ENCODE results near the gene DIPK1C.
A peak's percentile ranks its signal among the peaks of the same experiment; 100 is the strongest.

Gene DIPK1C

DNA sequence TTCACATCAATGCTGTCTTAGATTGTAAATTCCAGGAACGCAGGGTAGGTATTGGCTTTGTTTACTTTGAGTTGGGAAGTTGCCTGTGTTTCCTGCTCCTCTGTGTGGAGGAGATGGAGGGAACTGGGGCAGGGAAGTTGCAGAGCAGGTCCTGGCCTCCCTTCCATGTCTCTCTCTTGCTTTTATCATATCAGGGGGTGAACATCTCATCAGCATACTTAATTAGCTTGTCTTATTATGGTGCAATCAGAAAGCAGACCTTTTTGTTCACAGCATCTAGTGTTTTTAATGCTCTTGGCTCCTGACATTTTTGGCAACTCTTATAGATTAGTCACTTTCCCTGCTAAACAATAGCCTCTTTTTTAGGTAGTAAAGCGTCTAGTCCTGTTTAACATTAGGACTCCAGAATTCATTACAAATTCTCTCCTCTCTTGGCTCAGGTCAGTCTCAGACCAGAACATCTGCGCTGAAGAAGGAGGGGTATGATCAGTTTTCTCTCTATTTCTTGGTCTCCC is 11.5 kb upstream of the DIPK1C start:
- Histone ChIP-seq H3K9ac (ENCODE audit: low read depth in 1 of 2, low read length in 2 of 2) (no peak overlapping the region), H3K4me1 (ENCODE audit: control insufficient read depth in 2 of 2, insufficient read depth in 2 of 2, low read length in 2 of 2) (no peaks in the 10 kb centered on the region), H3K36me3 (ENCODE audit: control insufficient read depth in 2 of 2, insufficient read depth in 2 of 2, low read length in 2 of 2) (no peaks in the 10 kb centered on the region), H3K27ac (ENCODE audit: low read depth in 2 of 2, low read length in 2 of 2) (no peak overlapping the region), H3K9me3 (ENCODE audit: control insufficient read depth in 2 of 2, low read length in 2 of 2) (peaks cover 0 to 3% of the 10 kb centered on the region in 2 donors), H3K4me3 (ENCODE audit: low read length in 2 of 2) (no peak overlapping the region), H3K27me3 (ENCODE audit: control insufficient read depth in 2 of 2, insufficient read depth in 2 of 2, low read length in 2 of 2) (peaks cover 0 to 2% of the 10 kb centered on the region in 2 donors)

DNA sequence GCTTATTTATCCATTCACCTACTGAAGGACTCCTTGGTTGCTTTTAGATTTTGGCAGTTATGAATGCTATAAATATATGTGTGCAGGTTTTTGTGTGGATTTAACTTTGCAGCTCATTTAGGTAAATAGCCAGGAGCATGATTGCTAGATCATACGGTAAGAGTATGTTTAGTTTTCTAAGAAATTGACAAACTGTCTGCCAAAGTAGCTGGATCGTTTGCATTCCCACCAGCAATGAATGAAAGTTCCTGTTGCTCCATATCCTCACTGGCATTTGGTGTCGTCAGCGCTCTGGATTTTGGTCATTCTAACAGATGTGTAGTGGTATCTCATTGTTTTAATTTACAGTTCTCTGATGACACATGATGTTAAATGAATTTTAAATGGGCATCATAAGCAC is 8.7 kb upstream of the DIPK1C start:
- H3K4me1 ChIP-seq (ENCODE audit: control insufficient read depth in 2 of 2, insufficient read depth in 2 of 2, low read length in 2 of 2) = no peaks in the 10 kb centered on the region
- H3K4me3 ChIP-seq (ENCODE audit: low read length in 2 of 2) = no peak overlapping the region
- no peaks in the 10 kb centered on the region for H3K36me3 ChIP-seq (ENCODE audit: control insufficient read depth in 2 of 2, insufficient read depth in 2 of 2, low read length in 2 of 2)
- H3K9me3 ChIP-seq (ENCODE audit: control insufficient read depth in 2 of 2, low read length in 2 of 2) = peaks cover 0 to 3% of the 10 kb centered on the region in 2 donors
- no peak overlapping the region for H3K27ac ChIP-seq (ENCODE audit: low read depth in 2 of 2, low read length in 2 of 2)
- H3K9ac ChIP-seq (ENCODE audit: low read depth in 1 of 2, low read length in 2 of 2) = no peak overlapping the region
- peaks cover 0 to 2% of the 10 kb centered on the region in 2 donors for H3K27me3 ChIP-seq (ENCODE audit: control insufficient read depth in 2 of 2, insufficient read depth in 2 of 2, low read length in 2 of 2)

DNA sequence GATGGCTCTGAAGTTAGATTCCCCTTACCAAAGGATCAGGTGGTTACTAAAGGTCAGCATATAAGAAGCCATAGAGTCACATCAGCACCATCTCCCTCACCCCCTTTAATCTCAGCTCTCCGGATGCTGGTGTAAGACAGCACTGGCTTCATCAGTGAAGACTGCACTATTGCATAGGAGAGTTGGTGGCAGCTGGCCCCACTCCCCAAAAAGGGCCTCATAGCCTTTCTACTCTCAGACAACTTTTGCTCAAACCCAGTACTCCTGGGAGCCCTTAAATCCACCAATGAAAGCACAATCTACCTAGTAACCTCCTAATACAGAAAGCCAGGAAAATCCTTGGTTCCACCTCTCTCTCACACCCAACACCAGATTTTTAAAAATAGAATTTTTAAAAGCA is 6.9 kb upstream of the DIPK1C start:
- H3K9me3 ChIP-seq (ENCODE audit: control insufficient read depth in 2 of 2, low read length in 2 of 2) = no peaks in the 10 kb centered on the region
- H3K9ac ChIP-seq (ENCODE audit: low read depth in 1 of 2, low read length in 2 of 2) = no peak overlapping the region
- peaks cover 0 to 6% of the 10 kb centered on the region in 2 donors for H3K27me3 ChIP-seq (ENCODE audit: control insufficient read depth in 2 of 2, insufficient read depth in 2 of 2, low read length in 2 of 2)
- H3K27ac ChIP-seq (ENCODE audit: low read depth in 2 of 2, low read length in 2 of 2) = no peak overlapping the region
- no peaks in the 10 kb centered on the region for H3K36me3 ChIP-seq (ENCODE audit: control insufficient read depth in 2 of 2, insufficient read depth in 2 of 2, low read length in 2 of 2)
- no peaks in the 10 kb centered on the region for H3K4me1 ChIP-seq (ENCODE audit: control insufficient read depth in 2 of 2, insufficient read depth in 2 of 2, low read length in 2 of 2)
- H3K4me3 ChIP-seq (ENCODE audit: low read length in 2 of 2) = no peak overlapping the region

DNA sequence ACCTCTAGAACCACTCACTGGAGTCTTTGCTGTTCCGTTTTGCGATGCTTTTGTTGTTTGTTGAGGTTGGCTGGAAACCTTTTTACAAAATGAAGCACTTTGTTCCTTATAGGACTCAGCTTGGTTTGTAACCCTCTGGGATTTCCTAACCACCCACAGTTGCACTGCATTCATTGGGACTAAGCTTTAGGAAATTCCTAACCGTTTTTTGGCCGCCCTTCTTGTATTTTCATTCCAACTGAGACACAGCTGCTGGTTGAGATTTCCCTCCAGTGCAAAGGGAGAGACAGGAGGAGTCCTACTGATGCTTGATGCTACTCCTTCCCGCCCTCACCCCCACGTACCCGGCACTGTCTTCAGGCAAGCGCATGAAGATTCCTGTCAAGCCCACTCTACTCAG is 6.1 kb upstream of the DIPK1C start:
- Histone ChIP-seq H3K9ac (ENCODE audit: low read depth in 1 of 2, low read length in 2 of 2) (no peak overlapping the region), H3K27me3 (ENCODE audit: control insufficient read depth in 2 of 2, insufficient read depth in 2 of 2, low read length in 2 of 2) (peaks cover 3 to 9% of the 10 kb centered on the region in 2 donors), H3K4me3 (ENCODE audit: low read length in 2 of 2) (no peak overlapping the region), H3K4me1 (ENCODE audit: control insufficient read depth in 2 of 2, insufficient read depth in 2 of 2, low read length in 2 of 2) (no peaks in the 10 kb centered on the region), H3K27ac (ENCODE audit: low read depth in 2 of 2, low read length in 2 of 2) (no peak overlapping the region), H3K36me3 (ENCODE audit: control insufficient read depth in 2 of 2, insufficient read depth in 2 of 2, low read length in 2 of 2) (no peaks in the 10 kb centered on the region), H3K9me3 (ENCODE audit: control insufficient read depth in 2 of 2, low read length in 2 of 2) (no peaks in the 10 kb centered on the region)

DNA sequence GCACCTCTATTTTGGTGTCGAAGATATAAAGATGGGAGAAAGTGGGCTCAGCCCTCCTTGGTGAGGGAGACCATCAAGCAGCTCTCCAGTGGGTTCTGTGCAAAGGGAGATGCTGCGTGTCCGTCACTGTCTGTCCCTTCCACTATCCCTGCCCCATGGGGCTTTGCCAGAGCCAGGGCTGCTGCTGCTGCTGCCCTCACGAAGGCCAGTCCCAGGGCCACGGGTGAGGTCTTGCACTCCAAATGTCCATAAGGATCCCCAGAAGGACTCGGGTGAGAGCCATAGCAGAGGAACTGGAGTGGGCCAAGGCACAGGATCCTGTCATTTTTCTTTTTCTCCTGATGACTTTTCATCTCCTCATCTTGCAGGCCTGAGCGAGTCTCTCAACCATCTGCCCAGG is 3.7 kb upstream of the DIPK1C start:
- H3K4me3 ChIP-seq (ENCODE audit: low read length in 2 of 2) = no peak overlapping the region
- peaks cover 16 to 20% of the 10 kb centered on the region in 2 donors for H3K27me3 ChIP-seq (ENCODE audit: control insufficient read depth in 2 of 2, insufficient read depth in 2 of 2, low read length in 2 of 2)
- H3K9ac ChIP-seq (ENCODE audit: low read depth in 1 of 2, low read length in 2 of 2) = no peak overlapping the region
- no peaks in the 10 kb centered on the region for H3K9me3 ChIP-seq (ENCODE audit: control insufficient read depth in 2 of 2, low read length in 2 of 2)
- H3K36me3 ChIP-seq (ENCODE audit: control insufficient read depth in 2 of 2, insufficient read depth in 2 of 2, low read length in 2 of 2) = no peaks in the 10 kb centered on the region
- peaks cover 0 to 2% of the 10 kb centered on the region in 2 donors for H3K4me1 ChIP-seq (ENCODE audit: control insufficient read depth in 2 of 2, insufficient read depth in 2 of 2, low read length in 2 of 2)
- H3K27ac ChIP-seq (ENCODE audit: low read depth in 2 of 2, low read length in 2 of 2) = no peak overlapping the region

DNA sequence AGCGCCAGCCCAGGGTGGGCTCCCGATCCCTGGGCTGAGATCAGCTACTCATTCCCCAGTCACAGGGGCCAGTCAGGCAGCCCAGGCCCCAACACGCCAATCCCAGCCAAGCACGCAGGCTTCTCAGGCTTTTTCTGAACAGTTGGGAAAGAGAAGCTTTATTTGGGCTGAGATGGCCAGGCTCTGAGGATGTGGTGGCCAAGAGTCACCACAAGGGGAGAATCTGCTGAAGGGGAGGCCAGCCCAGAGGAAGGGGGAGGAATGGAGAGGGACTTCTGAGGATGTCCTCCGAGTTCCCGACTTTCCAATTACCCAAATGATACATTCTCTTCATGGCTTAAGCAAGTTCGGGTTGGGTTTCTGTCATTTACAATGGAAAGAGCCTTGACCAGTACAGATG is 2.8 kb upstream of the DIPK1C start:
- no peak overlapping the region for H3K27ac ChIP-seq (ENCODE audit: low read depth in 2 of 2, low read length in 2 of 2)
- peaks cover 0 to 2% of the 10 kb centered on the region in 2 donors for H3K4me1 ChIP-seq (ENCODE audit: control insufficient read depth in 2 of 2, insufficient read depth in 2 of 2, low read length in 2 of 2)
- H3K9ac ChIP-seq (ENCODE audit: low read depth in 1 of 2, low read length in 2 of 2) = no peak overlapping the region
- H3K36me3 ChIP-seq (ENCODE audit: control insufficient read depth in 2 of 2, insufficient read depth in 2 of 2, low read length in 2 of 2) = no peaks in the 10 kb centered on the region
- no peaks in the 10 kb centered on the region for H3K9me3 ChIP-seq (ENCODE audit: control insufficient read depth in 2 of 2, low read length in 2 of 2)
- H3K27me3 ChIP-seq (ENCODE audit: control insufficient read depth in 2 of 2, insufficient read depth in 2 of 2, low read length in 2 of 2) = peaks cover 16 to 22% of the 10 kb centered on the region in 2 donors
- no peak overlapping the region for H3K4me3 ChIP-seq (ENCODE audit: low read length in 2 of 2)

DNA sequence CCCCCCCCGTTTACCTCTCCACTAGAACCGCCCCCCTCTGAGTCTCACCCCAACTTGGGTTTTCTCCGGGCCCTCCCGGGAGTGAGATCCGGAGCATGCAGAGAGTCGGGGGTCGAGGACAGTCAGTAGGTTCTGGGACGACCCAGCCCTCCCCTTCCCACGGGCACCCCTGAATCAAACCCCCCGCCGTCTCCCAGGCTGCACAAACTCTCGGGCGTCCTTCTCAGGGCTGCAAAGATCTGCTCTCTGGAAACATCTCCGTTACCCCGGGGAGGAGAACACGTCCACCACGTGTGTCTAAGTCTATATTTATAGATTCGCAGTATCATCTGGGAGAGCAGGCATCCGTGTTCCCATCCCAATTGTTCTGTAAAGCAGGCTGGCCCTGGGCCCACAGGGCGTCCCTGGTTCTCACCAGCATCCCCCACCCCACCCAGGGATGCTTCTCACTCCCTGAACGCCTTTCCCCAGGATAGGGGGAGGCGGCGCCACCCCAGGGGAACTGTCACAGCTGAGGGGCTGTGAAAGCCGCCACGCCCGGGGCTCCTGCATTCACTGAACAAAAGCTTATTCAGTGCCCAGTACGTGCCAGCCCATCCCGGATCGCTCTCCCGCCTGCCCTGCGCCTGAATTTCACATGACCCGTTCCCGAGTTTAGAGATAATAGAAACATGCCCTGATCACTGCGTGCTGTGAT is 765 bp upstream of the DIPK1C start:
- Histone ChIP-seq H3K4me1 (ENCODE audit: control insufficient read depth in 2 of 2, insufficient read depth in 2 of 2, low read length in 2 of 2) (peaks cover 0 to 2% of the 10 kb centered on the region in 2 donors), H3K9ac (ENCODE audit: low read depth in 1 of 2, low read length in 2 of 2) (no peak overlapping the region), H3K4me3 (ENCODE audit: low read length in 2 of 2) (no peak overlapping the region), H3K27me3 (ENCODE audit: control insufficient read depth in 2 of 2, insufficient read depth in 2 of 2, low read length in 2 of 2) (peaks cover 16 to 26% of the 10 kb centered on the region in 2 donors), H3K9me3 (ENCODE audit: control insufficient read depth in 2 of 2, low read length in 2 of 2) (no peaks in the 10 kb centered on the region), H3K36me3 (ENCODE audit: control insufficient read depth in 2 of 2, insufficient read depth in 2 of 2, low read length in 2 of 2) (no peaks in the 10 kb centered on the region), H3K27ac (ENCODE audit: low read depth in 2 of 2, low read length in 2 of 2) (no peak overlapping the region)

DNA sequence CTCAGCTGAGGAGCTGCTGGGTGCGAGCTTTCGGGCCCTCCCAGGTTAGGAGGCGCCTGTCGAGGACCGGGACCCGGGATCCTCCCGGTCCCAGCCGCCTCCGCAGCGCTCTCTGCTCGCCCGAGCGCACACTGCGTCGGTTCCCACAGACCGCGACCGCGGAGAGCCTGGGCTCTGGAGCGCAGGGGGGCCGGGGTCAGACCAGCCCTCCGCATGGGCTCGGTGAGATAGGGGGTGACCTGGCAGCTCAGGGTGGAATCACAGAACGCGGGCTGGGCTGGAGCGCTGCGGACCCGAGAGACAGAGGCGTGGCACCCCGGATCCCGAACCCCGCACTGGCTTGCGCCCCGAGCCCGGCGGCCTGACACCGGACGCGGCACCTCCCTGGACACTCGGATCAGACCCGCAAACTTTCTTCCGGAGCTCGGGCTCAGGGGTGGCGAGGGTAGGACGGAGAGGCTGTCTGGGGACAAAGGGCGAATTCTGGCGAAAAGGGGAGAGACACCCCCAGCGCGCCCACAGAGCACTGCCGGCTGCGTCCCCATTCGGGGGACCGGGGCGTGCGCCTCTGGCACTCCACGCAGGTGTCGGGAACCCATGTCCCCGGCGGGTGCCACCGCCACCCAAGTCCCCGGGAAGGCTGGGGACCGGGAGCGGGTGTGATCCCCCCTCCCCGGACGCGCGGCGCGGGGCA is 612 bp downstream of the DIPK1C start:
- Histone ChIP-seq H3K27me3 (ENCODE audit: control insufficient read depth in 2 of 2, insufficient read depth in 2 of 2, low read length in 2 of 2) (peaks cover 16 to 26% of the 10 kb centered on the region in 2 donors), H3K4me1 (ENCODE audit: control insufficient read depth in 2 of 2, insufficient read depth in 2 of 2, low read length in 2 of 2) (peaks cover 0 to 2% of the 10 kb centered on the region in 2 donors), H3K9ac (ENCODE audit: low read depth in 1 of 2, low read length in 2 of 2) (no peak overlapping the region), H3K4me3 (ENCODE audit: low read length in 2 of 2) (peak overlapping the region; percentile 37 to 42), H3K9me3 (ENCODE audit: control insufficient read depth in 2 of 2, low read length in 2 of 2) (no peaks in the 10 kb centered on the region), H3K27ac (ENCODE audit: low read depth in 2 of 2, low read length in 2 of 2) (no peak overlapping the region), H3K36me3 (ENCODE audit: control insufficient read depth in 2 of 2, insufficient read depth in 2 of 2, low read length in 2 of 2) (no peaks in the 10 kb centered on the region)

DNA sequence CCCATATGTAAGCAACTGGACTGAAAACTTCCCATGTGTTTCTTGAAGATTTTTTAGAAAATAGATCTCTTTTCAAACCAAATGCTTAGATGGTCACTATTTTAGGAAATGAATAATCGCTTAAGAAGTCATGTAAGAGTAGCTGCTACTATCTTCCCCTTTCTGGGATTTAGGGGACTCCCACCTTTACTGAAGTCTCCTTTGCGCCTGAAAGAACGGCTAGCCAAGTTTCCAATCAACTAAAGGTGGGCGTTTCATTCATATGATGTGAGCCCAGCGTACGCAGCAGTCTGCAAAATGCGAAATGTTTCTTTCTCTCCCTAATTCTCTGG is 1.1 kb downstream of the DIPK1C start:
- Histone ChIP-seq H3K9me3 (ENCODE audit: control insufficient read depth in 2 of 2, low read length in 2 of 2) (no peaks in the 10 kb centered on the region), H3K4me1 (ENCODE audit: control insufficient read depth in 2 of 2, insufficient read depth in 2 of 2, low read length in 2 of 2) (peaks cover 0 to 5% of the 10 kb centered on the region in 2 donors), H3K36me3 (ENCODE audit: control insufficient read depth in 2 of 2, insufficient read depth in 2 of 2, low read length in 2 of 2) (no peaks in the 10 kb centered on the region), H3K9ac (ENCODE audit: low read depth in 1 of 2, low read length in 2 of 2) (no peak overlapping the region), H3K27me3 (ENCODE audit: control insufficient read depth in 2 of 2, insufficient read depth in 2 of 2, low read length in 2 of 2) (peaks cover 16 to 26% of the 10 kb centered on the region in 2 donors), H3K27ac (ENCODE audit: low read depth in 2 of 2, low read length in 2 of 2) (no peak overlapping the region), H3K4me3 (ENCODE audit: low read length in 2 of 2) (no peak overlapping the region)

DNA sequence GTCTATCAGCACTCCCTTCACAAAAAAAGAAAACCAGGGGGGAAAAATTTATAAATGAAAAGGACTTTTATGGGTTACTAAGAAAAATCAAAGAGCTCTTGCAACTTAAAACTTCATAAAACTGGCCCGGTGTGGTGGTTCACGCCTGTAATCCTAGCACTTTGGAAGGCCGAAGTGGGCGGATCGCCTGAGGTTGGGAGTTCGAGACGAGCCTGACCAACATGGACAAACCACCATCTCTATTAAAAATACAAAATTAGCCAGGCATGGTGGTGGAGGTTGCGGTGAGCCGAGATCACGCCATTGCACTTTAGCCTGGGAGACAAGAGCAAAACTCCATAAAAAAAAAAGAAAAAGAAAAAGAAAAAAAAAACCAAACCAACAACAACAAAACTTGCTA is 1.7 kb downstream of the DIPK1C start:
- Histone ChIP-seq H3K9ac (ENCODE audit: low read depth in 1 of 2, low read length in 2 of 2) (no peak overlapping the region), H3K27ac (ENCODE audit: low read depth in 2 of 2, low read length in 2 of 2) (no peak overlapping the region), H3K36me3 (ENCODE audit: control insufficient read depth in 2 of 2, insufficient read depth in 2 of 2, low read length in 2 of 2) (no peaks in the 10 kb centered on the region), H3K27me3 (ENCODE audit: control insufficient read depth in 2 of 2, insufficient read depth in 2 of 2, low read length in 2 of 2) (peaks cover 16 to 26% of the 10 kb centered on the region in 2 donors), H3K9me3 (ENCODE audit: control insufficient read depth in 2 of 2, low read length in 2 of 2) (no peaks in the 10 kb centered on the region), H3K4me3 (ENCODE audit: low read length in 2 of 2) (no peak overlapping the region), H3K4me1 (ENCODE audit: control insufficient read depth in 2 of 2, insufficient read depth in 2 of 2, low read length in 2 of 2) (peaks cover 0 to 10% of the 10 kb centered on the region in 2 donors)
